GM19395 (cell line): Measurements from ENCODE around the gene SEMA3C.

Experiments
- ATAC-seq: cut with Tn5 transposase; IDR thresholded peaks from one replicate; pipeline ENCODE4 v1.9.1; 2021; ENCODE audit warnings: mild to moderate bottlenecking, moderate library complexity; ENCODE audit not compliant: unreplicated experiment

Gene SEMA3C

GRCh38 chr7:80785276-80785675 lies 133.6 kb downstream of the SEMA3C start:
- no peak for ATAC-seq

- ATAC-seq = no peak
These were observed 135.0 kb downstream of the SEMA3C start for GRCh38 chr7:80783678-80784327.

- ATAC-seq = no peak
These were observed 135.6 kb downstream of the SEMA3C start for GRCh38 chr7:80783186-80783677.

GRCh38 chr7:80781561-80781979 lies 137.3 kb downstream of the SEMA3C start:
- ATAC-seq = no peak

GRCh38 chr7:80781146-80781545 lies 137.7 kb downstream of the SEMA3C start:
- no peak for ATAC-seq

- ATAC-seq = no peak
These were observed 139.4 kb downstream of the SEMA3C start for GRCh38 chr7:80779456-80779855.

GRCh38 chr7:80775897-80776296 lies 143.0 kb downstream of the SEMA3C start:
- ATAC-seq = no peak

GRCh38 chr7:80775482-80775881 lies 143.4 kb downstream of the SEMA3C start:
- ATAC-seq = no peak

- ATAC-seq = no peak
These were observed 144.0 kb downstream of the SEMA3C start for GRCh38 chr7:80774843-80775242.

GRCh38 chr7:80773787-80774508 lies 144.9 kb downstream of the SEMA3C start:
- no peak for ATAC-seq

GRCh38 chr7:80772347-80772993 lies 146.4 kb downstream of the SEMA3C start:
- ATAC-seq = no peak

GRCh38 chr7:80771523-80771922 lies 147.3 kb downstream of the SEMA3C start:
- no peak for ATAC-seq

GRCh38 chr7:80770675-80771081 lies 148.2 kb downstream of the SEMA3C start:
- peak; percentile 88 for ATAC-seq

- no peak for ATAC-seq
These were observed 148.8 kb downstream of the SEMA3C start for GRCh38 chr7:80770061-80770460.

GRCh38 chr7:80768756-80769155 lies 150.1 kb downstream of the SEMA3C start:
- no peak for ATAC-seq

GRCh38 chr7:80767654-80768053 lies 151.2 kb downstream of the SEMA3C start:
- no peak for ATAC-seq

- ATAC-seq = no peak
These were observed 152.1 kb downstream of the SEMA3C start for GRCh38 chr7:80766724-80767123.

GRCh38 chr7:80764132-80764531 lies 154.7 kb downstream of the SEMA3C start:
- no peak for ATAC-seq

GRCh38 chr7:80763704-80764103 lies 155.1 kb downstream of the SEMA3C start:
- ATAC-seq = no peak

GRCh38 chr7:80763289-80763688 lies 155.6 kb downstream of the SEMA3C start:
- ATAC-seq = no peak

- no peak for ATAC-seq
These were observed 158.6 kb downstream of the SEMA3C start for GRCh38 chr7:80760292-80760691.
